Upper lobe of left lung (tissue), 6 donors: ENCODE measurements around the gene ATPAF2. TPM values are rescaled to one million over a fixed set of nuclear protein-coding genes. Genes with fewer than 3 reads are reported as not detected.

Experiments
- ATAC-seq, 2 donors: fragments of 200-7000 bp; cut with Tn5 transposase; one replicate each; pipeline ENCODE4 v1.9.1; 2022; ENCODE audit warnings: mild to moderate bottlenecking in 2 of 2, moderate library complexity in 2 of 2; ENCODE audit not compliant: low FRiP score in 2 of 2
- DNase-seq, 2 donors: peaks; one replicate each; pipeline ENCODE4 v3.0.0-alpha.2; 2019 to 2020
- H3K27ac ChIP-seq, 4 donors: fragments of 200-600 bp; sonication (generic); one replicate each; pipeline ENCODE4 v1.5.1; 2016 to 2019
- H3K27me3 ChIP-seq, 4 donors: fragments of 200-600 bp; sonication (generic); one replicate each; pipeline ENCODE4 v1.5.1; 2017 to 2019
- H3K36me3 ChIP-seq, 4 donors: fragments of 200-600 bp; sonication (generic); one replicate each; pipeline ENCODE4 v1.5.1; 2016 to 2019
- H3K4me1 ChIP-seq, 4 donors: fragments of 200-600 bp; sonication (generic); one replicate each; pipeline ENCODE4 v1.5.1; 2018 to 2019
- H3K4me3 ChIP-seq, 4 donors: fragments of 200-600 bp; sonication (generic); one replicate each; pipeline ENCODE4 v1.5.1; 2017 to 2019; ENCODE audit warnings: mild to moderate bottlenecking in 2 of 4, moderate library complexity in 1 of 4
- H3K9me3 ChIP-seq, 4 donors: fragments of 200-600 bp; sonication (generic); one replicate each; pipeline ENCODE4 v1.5.1; 2018 to 2019
- EP300 ChIP-seq, 4 donors: sonication (generic); formaldehyde crosslinking; IDR thresholded peaks; one replicate each; pipeline ENCODE4 v1.5.1; 2017; ENCODE audit warnings: antibody characterized with exemption in 4 of 4, control low read depth in 2 of 4
- POLR2A ChIP-seq, 4 donors: fragments of 450-650 bp; IDR thresholded peaks; one replicate each; pipeline ENCODE4 v1.5.1; 2016 to 2017; ENCODE audit warnings: antibody characterized with exemption in 4 of 4, mild to moderate bottlenecking in 2 of 4
- POLR2AphosphoS5 ChIP-seq, 2 donors: sonication (generic); formaldehyde crosslinking; IDR thresholded peaks; one replicate each; pipeline ENCODE4 v1.5.1; 2017; ENCODE audit warnings: antibody characterized with exemption in 2 of 2
- WGBS, 2 donors: methylation state at CpG; one replicate each; pipeline ENCODE4 v1.1.5; 2017 to 2018; 5-methylcytosine and 5-hydroxymethylcytosine counted together
- total RNA-seq, 6 donors: library from RNA; depleted of rRNA in 4 of 6; stranded (reverse); fragments of >200 nt in 4 of 6; gene quantifications; one replicate each; pipeline versions ENCODE4 v1.1.0 to v1.2.1, GENCODE V29; 2016 to 2021
- TF ChIP-seq, protein P1 (sequence below), 6 experiments: fragments of 450-650 bp in 4 of 6; fragments of 200-600 bp in 2 of 6; sonication (generic) in 2 of 6; IDR thresholded peaks; one replicate each; pipeline ENCODE4 v1.5.1; 2016 to 2019; ENCODE audit warnings: antibody characterized with exemption in 6 of 6
- donor health status: DM: no; HTN: no; CAD: no; lungs with moderate emphysema.
- donor health status: DM: no; HTN: yes; CAD: no; lungs with severe emphysema.

Gene ATPAF2
- total RNA-seq, 6 donors from 2014 or later, result 19.2 to 68.1 (median 30.7) TPM

DNA sequence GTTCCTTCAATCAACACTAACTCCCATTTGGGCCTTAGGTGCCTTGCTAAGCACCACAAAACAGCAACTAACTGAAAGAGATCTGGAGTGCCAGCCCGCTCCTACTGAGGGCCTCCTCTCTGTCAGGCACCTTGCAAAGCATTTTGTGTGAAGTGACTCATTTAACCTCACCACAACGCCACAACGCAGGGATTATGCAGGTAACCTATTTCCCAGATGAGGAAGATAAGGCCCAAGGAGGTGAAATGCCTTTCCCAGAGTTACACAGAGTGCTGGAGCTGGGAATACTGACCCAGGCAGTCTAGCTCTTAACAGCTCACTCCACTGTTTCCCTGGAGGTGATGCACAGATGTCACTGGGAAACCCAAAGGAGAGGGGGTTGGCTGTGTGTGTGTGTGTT is 33.5 kb downstream of the ATPAF2 start:
- WGBS, 2 donors, result 81 to 83% methylated on average over 1 to 3 of the region's 3 CpGs
- H3K36me3 ChIP-seq, result peaks cover 0 to 15% (median 8%) of the 10 kb centered on the region in 4 donors
- no peaks in the 10 kb centered on the region for H3K4me1 ChIP-seq
- no peak for ATAC-seq
- no peak for DNase-seq
- no peak overlapping the region for H3K27ac ChIP-seq
- TF ChIP-seq POLR2AphosphoS5 (IDR thresholded peaks at IDR 0.05), result no peak
- no peak for TF ChIP-seq EP300 (IDR thresholded peaks at IDR 0.05)
- TF ChIP-seq, protein P1, sequence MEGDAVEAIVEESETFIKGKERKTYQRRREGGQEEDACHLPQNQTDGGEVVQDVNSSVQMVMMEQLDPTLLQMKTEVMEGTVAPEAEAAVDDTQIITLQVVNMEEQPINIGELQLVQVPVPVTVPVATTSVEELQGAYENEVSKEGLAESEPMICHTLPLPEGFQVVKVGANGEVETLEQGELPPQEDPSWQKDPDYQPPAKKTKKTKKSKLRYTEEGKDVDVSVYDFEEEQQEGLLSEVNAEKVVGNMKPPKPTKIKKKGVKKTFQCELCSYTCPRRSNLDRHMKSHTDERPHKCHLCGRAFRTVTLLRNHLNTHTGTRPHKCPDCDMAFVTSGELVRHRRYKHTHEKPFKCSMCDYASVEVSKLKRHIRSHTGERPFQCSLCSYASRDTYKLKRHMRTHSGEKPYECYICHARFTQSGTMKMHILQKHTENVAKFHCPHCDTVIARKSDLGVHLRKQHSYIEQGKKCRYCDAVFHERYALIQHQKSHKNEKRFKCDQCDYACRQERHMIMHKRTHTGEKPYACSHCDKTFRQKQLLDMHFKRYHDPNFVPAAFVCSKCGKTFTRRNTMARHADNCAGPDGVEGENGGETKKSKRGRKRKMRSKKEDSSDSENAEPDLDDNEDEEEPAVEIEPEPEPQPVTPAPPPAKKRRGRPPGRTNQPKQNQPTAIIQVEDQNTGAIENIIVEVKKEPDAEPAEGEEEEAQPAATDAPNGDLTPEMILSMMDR (IDR thresholded peaks at IDR 0.05), result no peak
- TF ChIP-seq POLR2A (IDR thresholded peaks at IDR 0.05), result no peak
- H3K27me3 ChIP-seq, result no peaks in the 10 kb centered on the region
- no peaks in the 10 kb centered on the region for H3K9me3 ChIP-seq
- no peak overlapping the region for H3K4me3 ChIP-seq

DNA sequence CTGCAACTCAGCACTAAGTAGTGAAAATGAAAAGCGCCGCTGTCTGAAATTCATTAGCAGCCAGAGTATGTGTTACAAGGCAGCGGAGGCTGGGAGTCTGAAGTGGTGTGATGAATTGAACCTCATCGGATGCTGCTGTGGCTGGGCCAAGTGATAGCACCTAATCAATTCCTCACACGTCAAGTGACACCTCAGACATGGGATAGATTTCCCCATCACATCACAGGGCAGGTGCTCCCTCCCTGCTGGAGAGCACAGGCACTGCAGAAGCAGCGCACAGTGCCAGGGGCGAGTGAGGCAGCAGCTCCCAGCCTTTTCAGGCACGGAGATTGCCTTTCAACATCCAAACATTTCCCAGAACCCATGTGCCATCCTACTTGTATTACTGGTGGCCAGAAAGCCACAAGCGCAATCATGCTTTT is 34.1 kb downstream of the ATPAF2 start:
- no peaks in the 10 kb centered on the region for H3K4me1 ChIP-seq
- ATAC-seq (no peak), DNase-seq (no peak)
- H3K9me3 ChIP-seq, result no peaks in the 10 kb centered on the region
- H3K27ac ChIP-seq, result no peak overlapping the region
- peaks cover 0 to 15% (median 8%) of the 10 kb centered on the region in 4 donors for H3K36me3 ChIP-seq
- TF ChIP-seq, protein P1 (IDR thresholded peaks at IDR 0.05), result no peak
- no peak for TF ChIP-seq POLR2A (IDR thresholded peaks at IDR 0.05)
- no peak for TF ChIP-seq POLR2AphosphoS5 (IDR thresholded peaks at IDR 0.05)
- TF ChIP-seq EP300 (IDR thresholded peaks at IDR 0.05), result no peak
- no peaks in the 10 kb centered on the region for H3K27me3 ChIP-seq
- whole genome bisulfite sequencing, 2 donors, result 83 to 87% methylated on average over 9 of the region's 9 CpGs
- H3K4me3 ChIP-seq, result no peak overlapping the region

DNA sequence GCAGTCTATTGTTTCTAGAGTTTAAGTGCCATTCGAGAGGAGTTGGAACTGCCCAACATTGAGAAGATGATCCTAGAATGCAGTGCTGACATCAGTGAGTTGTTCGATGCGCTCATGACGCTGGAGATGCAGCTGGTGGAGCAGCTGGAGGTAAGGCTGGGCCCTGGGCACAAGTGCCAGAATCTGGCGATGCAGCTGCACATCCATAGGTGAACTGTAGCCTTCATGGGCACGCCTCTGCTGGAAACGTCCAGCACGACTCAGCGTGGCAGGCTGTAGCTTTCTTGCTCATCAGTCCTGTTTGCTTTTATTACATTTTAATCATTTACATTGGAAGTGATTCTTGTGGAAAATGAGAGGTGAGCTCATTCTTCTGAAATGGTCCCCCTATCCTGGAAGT is 34.6 kb downstream of the ATPAF2 start:
- H3K36me3 ChIP-seq, result peaks cover 0 to 15% (median 8%) of the 10 kb centered on the region in 4 donors
- no peaks in the 10 kb centered on the region for H3K4me1 ChIP-seq
- ATAC-seq (no peak), DNase-seq (no peak)
- H3K4me3 ChIP-seq, result no peak overlapping the region
- TF ChIP-seq, protein P1 (IDR thresholded peaks at IDR 0.05), result no peak
- TF ChIP-seq EP300 (IDR thresholded peaks at IDR 0.05) (no peak), POLR2A (IDR thresholded peaks at IDR 0.05) (no peak), POLR2AphosphoS5 (IDR thresholded peaks at IDR 0.05) (no peak)
- no peaks in the 10 kb centered on the region for H3K9me3 ChIP-seq
- WGBS, 2 donors, result 86% methylated on average over 9 of the region's 9 CpGs
- H3K27ac ChIP-seq, result no peak overlapping the region
- no peaks in the 10 kb centered on the region for H3K27me3 ChIP-seq

DNA sequence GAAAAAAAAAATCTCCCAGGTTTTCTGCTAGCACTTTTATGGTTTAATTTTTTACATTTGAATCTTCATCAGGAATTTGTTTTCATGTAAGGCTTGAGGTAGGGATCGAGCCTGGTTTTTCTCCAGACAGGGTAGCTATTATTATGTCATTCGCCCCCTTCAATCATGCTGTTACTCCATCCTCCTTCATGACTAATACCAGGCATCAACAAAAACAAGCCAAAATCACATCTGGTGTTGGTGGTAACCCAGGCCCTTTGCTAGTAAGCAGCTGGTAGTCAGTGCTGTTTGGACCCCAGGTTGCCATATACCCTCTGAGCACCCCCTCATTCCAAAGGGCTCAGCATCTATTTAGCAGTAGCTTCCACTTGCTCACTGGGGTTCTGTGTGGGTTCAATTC is 36.8 kb downstream of the ATPAF2 start:
- Histone ChIP-seq H3K9me3 (no peaks in the 10 kb centered on the region), H3K27me3 (no peaks in the 10 kb centered on the region), H3K4me3 (no peak overlapping the region), H3K36me3 (peaks cover 0 to 8% (median 4%) of the 10 kb centered on the region in 4 donors), H3K4me1 (no peaks in the 10 kb centered on the region), H3K27ac (no peak overlapping the region)
- ATAC-seq (no peak), DNase-seq (no peak)
- TF ChIP-seq POLR2A (IDR thresholded peaks at IDR 0.05) (no peak), EP300 (IDR thresholded peaks at IDR 0.05) (no peak), POLR2AphosphoS5 (IDR thresholded peaks at IDR 0.05) (no peak)
- TF ChIP-seq, protein P1 (IDR thresholded peaks at IDR 0.05), result no peak
- WGBS, 2 donors, result 96 to 97% methylated on average over 2 of the region's 2 CpGs

DNA sequence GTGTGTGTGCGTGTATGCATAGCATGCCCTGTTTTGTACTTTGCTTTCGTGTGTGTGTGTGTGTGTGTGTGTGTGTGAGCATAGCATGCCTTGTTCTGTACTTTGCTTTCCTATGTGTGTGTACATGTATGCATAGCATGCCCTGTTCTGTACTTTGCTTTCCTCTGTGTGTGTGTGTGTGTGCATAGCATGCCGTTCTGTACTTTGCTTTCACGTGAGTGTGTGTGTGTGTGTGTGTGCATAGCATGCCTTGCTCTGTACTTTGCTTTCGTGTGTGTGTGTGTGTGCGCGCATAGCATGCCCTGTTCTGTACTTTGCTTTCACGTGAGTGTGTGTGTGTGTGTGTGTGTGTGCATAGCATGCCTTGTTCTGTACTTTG is 38.9 kb downstream of the ATPAF2 start:
- Histone ChIP-seq H3K4me1 (no peaks in the 10 kb centered on the region), H3K27me3 (no peaks in the 10 kb centered on the region), H3K27ac (no peak overlapping the region), H3K4me3 (no peak overlapping the region), H3K9me3 (no peaks in the 10 kb centered on the region), H3K36me3 (peaks cover 0 to 3% (median 0%) of the 10 kb centered on the region in 4 donors)
- ATAC-seq, result no peak
- TF ChIP-seq EP300 (IDR thresholded peaks at IDR 0.05) (no peak), POLR2A (IDR thresholded peaks at IDR 0.05) (no peak), POLR2AphosphoS5 (IDR thresholded peaks at IDR 0.05) (no peak)
- TF ChIP-seq, protein P1 (IDR thresholded peaks at IDR 0.05), result no peak
- DNase-seq, result no peak
- 59 to 83% methylated on average over 8 of the region's 8 CpGs for WGBS, 2 donors
